Cardiac muscle cell (in vitro differentiated cells and primary cell): ENCODE results near the gene RAB43. TPM values are rescaled to one million over a fixed set of nuclear protein-coding genes. Genes with fewer than 3 reads are reported as not detected.

Experiments used
- DNase-seq, 2 donors: peaks; one replicate each; pipeline versions ENCODE4 v3.0.0 to v3.0.0-alpha.2; 2010 to 2017; ENCODE audit warnings: low read depth in 1 of 2, low spot score in 1 of 2
- H3K27ac ChIP-seq: fragments of 200-600 bp; sonication (generic); 2 replicates; pipeline ENCODE4 v1.5.1; 2016
- H3K27me3 ChIP-seq: fragments of 200-600 bp; sonication (generic); 2 replicates; pipeline ENCODE4 v1.6.0; 2016; ENCODE audit warnings: control low read depth
- H3K36me3 ChIP-seq: fragments of 200-600 bp; sonication (generic); 2 replicates; pipeline ENCODE4 v1.5.1; 2016; ENCODE audit warnings: control low read depth
- H3K4me1 ChIP-seq: fragments of 200-600 bp; sonication (generic); 2 replicates; pipeline ENCODE4 v1.8.1; 2017; ENCODE audit warnings: low read depth, mild to moderate bottlenecking, mixed run types
- H3K4me3 ChIP-seq: fragments of 200-600 bp; sonication (generic); 2 replicates; pipeline ENCODE4 v1.5.1; 2016; ENCODE audit warnings: mild to moderate bottlenecking
- H3K9me3 ChIP-seq: fragments of 200-600 bp; sonication (generic); 2 replicates; pipeline ENCODE4 v1.5.1; 2017; ENCODE audit warnings: low read depth, mild to moderate bottlenecking, control low read depth
- polyA plus RNA-seq: library from polyadenylated mRNA; unstranded; fragments of >200 nt; fragmentation: Nextera tagmentation; extraction: Ambion mirVana; gene quantifications from 2 replicates; pipeline ENCODE4 v1.2.1, GENCODE V29; 2016
- total RNA-seq: library from RNA; depleted of rRNA; stranded (reverse); fragments of >200 nt; gene quantifications from 2 replicates; pipeline ENCODE4 v1.2.3, GENCODE V29; 2016
- TF ChIP-seq, protein P1 (sequence below): IDR thresholded peaks from 2 replicates; pipeline ENCODE4 v1.5.1; 2012; ENCODE audit warnings: low read depth, mild to moderate bottlenecking, low read length

RAB43 gene
- total and polyA plus RNA-seq, 2 experiments from 2014 or later = 8.5 to 11.4 TPM

DNA sequence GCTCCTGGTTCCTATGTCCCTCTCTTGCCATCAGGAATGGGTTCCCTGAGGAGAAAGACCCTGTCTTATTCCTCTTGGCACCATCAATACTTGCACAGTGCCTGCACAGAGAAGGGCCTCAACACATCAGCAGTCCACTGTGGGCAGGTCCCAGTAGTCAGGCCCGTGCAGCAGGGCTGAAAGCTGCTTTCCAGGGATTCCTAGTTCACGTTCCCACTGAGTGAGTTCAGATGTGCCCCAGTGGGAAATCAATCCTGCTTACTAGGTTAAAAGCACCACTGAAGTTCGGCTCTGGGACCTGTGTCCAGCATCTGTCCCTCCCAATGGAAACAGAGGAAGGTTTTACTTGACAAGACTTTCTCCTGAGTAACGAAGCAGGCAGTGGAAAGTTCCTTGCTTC, 15.7 kb downstream of the RAB43 start:
- Histone ChIP-seq H3K27me3 (no peaks in the 10 kb centered on the region), H3K9me3 (no peaks in the 10 kb centered on the region), H3K27ac (no peak overlapping the region), H3K4me3 (no peak overlapping the region), H3K4me1 (peaks cover 13% of the 10 kb centered on the region), H3K36me3 (no peaks in the 10 kb centered on the region)
- TF ChIP-seq, protein P1, sequence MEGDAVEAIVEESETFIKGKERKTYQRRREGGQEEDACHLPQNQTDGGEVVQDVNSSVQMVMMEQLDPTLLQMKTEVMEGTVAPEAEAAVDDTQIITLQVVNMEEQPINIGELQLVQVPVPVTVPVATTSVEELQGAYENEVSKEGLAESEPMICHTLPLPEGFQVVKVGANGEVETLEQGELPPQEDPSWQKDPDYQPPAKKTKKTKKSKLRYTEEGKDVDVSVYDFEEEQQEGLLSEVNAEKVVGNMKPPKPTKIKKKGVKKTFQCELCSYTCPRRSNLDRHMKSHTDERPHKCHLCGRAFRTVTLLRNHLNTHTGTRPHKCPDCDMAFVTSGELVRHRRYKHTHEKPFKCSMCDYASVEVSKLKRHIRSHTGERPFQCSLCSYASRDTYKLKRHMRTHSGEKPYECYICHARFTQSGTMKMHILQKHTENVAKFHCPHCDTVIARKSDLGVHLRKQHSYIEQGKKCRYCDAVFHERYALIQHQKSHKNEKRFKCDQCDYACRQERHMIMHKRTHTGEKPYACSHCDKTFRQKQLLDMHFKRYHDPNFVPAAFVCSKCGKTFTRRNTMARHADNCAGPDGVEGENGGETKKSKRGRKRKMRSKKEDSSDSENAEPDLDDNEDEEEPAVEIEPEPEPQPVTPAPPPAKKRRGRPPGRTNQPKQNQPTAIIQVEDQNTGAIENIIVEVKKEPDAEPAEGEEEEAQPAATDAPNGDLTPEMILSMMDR = no peak
- no peak for DNase-seq

DNA sequence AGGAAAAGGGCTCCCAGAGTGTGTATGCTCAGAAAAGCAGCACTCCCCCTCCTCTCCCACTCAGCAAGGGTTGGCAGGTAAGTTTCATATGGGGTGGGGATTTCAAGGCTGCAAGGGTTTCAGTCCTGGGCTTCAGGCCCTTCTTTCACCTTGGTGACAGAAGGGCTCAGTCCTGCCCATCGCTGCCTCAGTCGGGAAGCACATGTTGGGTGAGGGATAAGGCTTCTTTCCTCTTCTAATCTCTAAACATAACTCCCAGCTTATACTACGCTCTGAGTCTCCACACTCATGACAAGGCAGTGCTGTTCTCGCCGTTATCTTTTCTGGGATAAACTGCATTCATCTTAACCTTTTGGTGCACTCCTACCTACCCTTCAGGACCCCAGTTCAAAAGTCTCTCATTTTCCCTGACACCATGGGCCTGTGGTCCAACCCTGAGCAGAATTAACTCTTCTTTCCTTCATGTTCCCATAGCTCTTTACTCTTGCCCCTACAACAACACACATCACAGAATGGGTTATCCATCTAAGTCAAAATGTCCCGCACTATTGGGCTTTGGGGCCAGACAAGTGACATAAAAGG, 17.0 kb downstream of the RAB43 start:
- no peak overlapping the region for H3K27ac ChIP-seq
- TF ChIP-seq, protein P1 = no peak
- no peak overlapping the region for H3K4me3 ChIP-seq
- no peak for DNase-seq
- H3K4me1 ChIP-seq = peaks cover 13% of the 10 kb centered on the region
- H3K36me3 ChIP-seq = no peaks in the 10 kb centered on the region
- no peaks in the 10 kb centered on the region for H3K27me3 ChIP-seq
- no peaks in the 10 kb centered on the region for H3K9me3 ChIP-seq

DNA sequence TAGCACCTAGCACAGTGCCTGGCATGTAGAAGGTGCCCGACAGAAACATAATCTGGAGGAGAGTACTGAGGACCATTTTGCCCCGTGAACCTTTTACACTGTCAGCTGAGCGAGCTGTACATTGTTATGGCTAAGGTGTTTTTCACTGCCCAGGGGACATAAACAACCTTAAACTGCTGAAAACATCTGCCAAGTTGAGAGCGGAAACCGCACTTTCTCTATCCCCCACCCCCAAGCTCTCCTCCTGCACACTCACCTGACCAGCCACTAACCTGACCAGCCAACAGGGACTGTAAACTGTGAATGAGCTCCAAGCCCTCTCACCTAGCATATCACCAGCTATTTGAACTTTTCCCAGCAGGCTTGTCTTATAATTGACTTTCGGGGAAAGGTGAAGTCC, 17.6 kb downstream of the RAB43 start:
- no peak for DNase-seq
- H3K27me3 ChIP-seq = no peaks in the 10 kb centered on the region
- no peak overlapping the region for H3K27ac ChIP-seq
- no peaks in the 10 kb centered on the region for H3K9me3 ChIP-seq
- H3K36me3 ChIP-seq = no peaks in the 10 kb centered on the region
- TF ChIP-seq, protein P1 = no peak
- no peak overlapping the region for H3K4me3 ChIP-seq
- H3K4me1 ChIP-seq = peaks cover 13% of the 10 kb centered on the region

DNA sequence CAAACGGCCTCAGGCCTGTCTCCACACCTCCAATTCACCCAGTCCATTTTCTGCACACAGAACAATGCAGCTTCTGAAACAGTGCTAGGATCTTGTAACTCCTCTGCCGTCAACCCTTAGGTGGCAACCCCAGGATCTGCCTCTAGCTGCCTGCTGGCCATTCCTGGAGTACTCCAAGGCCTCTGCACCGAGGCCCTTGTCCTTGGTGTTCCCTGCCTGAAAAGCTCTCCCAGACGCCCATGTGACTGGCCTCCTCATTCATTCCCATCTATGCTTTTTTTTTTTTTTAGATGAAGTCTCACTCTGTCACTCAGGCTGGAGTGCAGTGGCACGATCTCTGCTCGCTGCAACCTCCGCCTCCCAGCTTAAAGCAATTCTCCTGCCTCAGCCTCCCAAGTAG, 18.3 kb downstream of the RAB43 start:
- TF ChIP-seq, protein P1 = no peak
- H3K4me3 ChIP-seq = no peak overlapping the region

DNA sequence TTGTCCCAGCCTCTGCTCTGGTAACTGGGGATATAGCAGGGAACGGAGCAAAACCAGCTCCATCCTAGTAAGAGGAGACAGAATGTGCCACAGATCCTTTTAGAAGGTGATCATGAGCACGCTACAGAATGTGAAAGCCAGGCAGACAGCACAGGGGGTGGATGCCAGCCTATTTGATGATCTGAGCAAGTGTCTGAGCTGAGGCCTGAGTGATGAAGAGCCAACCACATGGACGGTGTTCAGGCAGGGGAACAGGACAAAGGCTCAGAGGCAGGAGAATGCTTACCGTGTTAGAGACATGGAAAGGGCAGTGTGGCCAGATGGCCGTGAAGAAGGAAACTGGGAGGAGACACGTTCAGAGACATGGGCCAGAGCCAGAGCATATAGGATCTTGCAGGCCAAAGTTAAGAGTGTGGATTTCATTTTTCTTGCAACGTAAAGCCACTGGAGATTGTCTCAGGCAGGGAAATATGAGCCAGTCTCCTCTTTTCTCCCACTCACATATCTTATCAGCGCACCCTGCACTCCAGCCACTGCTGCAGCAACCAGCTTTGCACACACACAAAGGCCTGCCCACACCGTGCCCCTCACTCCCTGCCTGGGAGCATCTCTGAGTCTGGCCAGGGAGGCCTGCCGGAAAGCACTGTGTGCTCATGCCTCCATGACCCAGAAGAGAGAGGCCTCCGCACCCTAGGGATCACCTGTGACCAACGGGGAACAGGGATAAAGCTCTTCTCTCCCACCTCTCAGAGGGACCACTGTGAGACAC, 20.1 kb downstream of the RAB43 start:
- H3K27ac ChIP-seq = peak overlapping the region; percentile 77
- no peaks in the 10 kb centered on the region for H3K9me3 ChIP-seq
- H3K36me3 ChIP-seq = no peaks in the 10 kb centered on the region
- TF ChIP-seq, protein P1 = no peak
- no peaks in the 10 kb centered on the region for H3K27me3 ChIP-seq
- H3K4me3 ChIP-seq = no peak overlapping the region
- peak in 1 of 2 donors; percentile 27 for DNase-seq
- peaks cover 13% of the 10 kb centered on the region for H3K4me1 ChIP-seq

More for the DNA sequence above, 18.3 kb downstream of the RAB43 start:
- H3K4me1 ChIP-seq = peaks cover 13% of the 10 kb centered on the region
- no peak for DNase-seq
- no peaks in the 10 kb centered on the region for H3K27me3 ChIP-seq
- no peak overlapping the region for H3K27ac ChIP-seq
- no peaks in the 10 kb centered on the region for H3K9me3 ChIP-seq
- no peaks in the 10 kb centered on the region for H3K36me3 ChIP-seq
